ENCODE measurements around the gene ARNT2.
A peak's percentile ranks its signal among the peaks of the same experiment; 100 is the strongest.

ARNT2 gene

GRCh38 chr15:80596521-80596976 is 192.4 kb downstream of the ARNT2 start:
- Histone ChIP-seq H3K18ac (ENCODE audit: low read depth in 1 of 2, low read length in 2 of 2) (no peak overlapping the region), H3K23ac (ENCODE audit: low read length in 2 of 2) (no peak overlapping the region), H2AK5ac (ENCODE audit: low read length, severe bottlenecking) (no peak overlapping the region), H3K36me3 (ENCODE audit: control insufficient read depth in 1 of 2, insufficient read depth in 2 of 2, low read depth in 1 of 2, low read length in 2 of 2) (peaks cover 33 to 36% of the 10 kb centered on the region in 2 experiments), H3K4me3 (ENCODE audit: insufficient read depth in 1 of 2, low read depth in 1 of 2, low read length in 2 of 2) (no peak overlapping the region), H3K9me3 (ENCODE audit: control insufficient read depth, low read length) (peaks cover 9% of the 10 kb centered on the region), H3K9ac (ENCODE audit: low read length) (no peak overlapping the region), H3K4me1 (ENCODE audit: control insufficient read depth, insufficient read depth, low read depth, low read length) (peaks cover 3% of the 10 kb centered on the region), H2BK15ac (ENCODE audit: low read depth, poor library complexity, severe bottlenecking) (no peak overlapping the region), H3K4ac (ENCODE audit: low read depth in 1 of 2, low read length in 2 of 2) (no peak overlapping the region), H4K91ac (ENCODE audit: low read length) (no peak overlapping the region), H3K14ac (ENCODE audit: low read length in 2 of 2) (no peak overlapping the region), H2BK12ac (ENCODE audit: low read length in 2 of 2) (no peak overlapping the region), H2AFZ (ENCODE audit: low read depth, low read length) (no peak overlapping the region), H3K27me3 (ENCODE audit: control insufficient read depth in 1 of 2, insufficient read depth in 1 of 2, low read length in 2 of 2) (no peaks in the 10 kb centered on the region), H3K79me1 (replicated peaks; ENCODE audit: low read length, poor library complexity, severe bottlenecking) (no peaks in the 10 kb centered on the region), H3K4me2 (ENCODE audit: low read length, poor library complexity, severe bottlenecking) (no peak overlapping the region), H2BK5ac (ENCODE audit: low read depth, low read length, poor library complexity, severe bottlenecking) (no peak overlapping the region), H3K27ac (ENCODE audit: low read length, poor library complexity, severe bottlenecking) (no peak overlapping the region), H4K8ac (ENCODE audit: low read length) (no peak overlapping the region), H2BK120ac (ENCODE audit: low read depth, low read length) (no peak overlapping the region)
- no peak for DNase-seq
- WGBS = 83% methylated on average over 7 of the region's 7 CpGs

GRCh38 chr15:80597076-80597475 is 192.9 kb downstream of the ARNT2 start:
- Histone ChIP-seq H3K4ac (ENCODE audit: low read depth in 1 of 2, low read length in 2 of 2) (peak overlapping the region in 1 of 2 experiments; percentile 42), H2BK15ac (ENCODE audit: low read depth, poor library complexity, severe bottlenecking) (no peak overlapping the region), H3K9me3 (ENCODE audit: control insufficient read depth, low read length) (peaks cover 12% of the 10 kb centered on the region), H2BK12ac (ENCODE audit: low read length in 2 of 2) (no peak overlapping the region), H4K8ac (ENCODE audit: low read length) (no peak overlapping the region), H2AFZ (ENCODE audit: low read depth, low read length) (no peak overlapping the region), H3K27ac (ENCODE audit: low read length, poor library complexity, severe bottlenecking) (no peak overlapping the region), H3K18ac (ENCODE audit: low read depth in 1 of 2, low read length in 2 of 2) (no peak overlapping the region), H2BK5ac (ENCODE audit: low read depth, low read length, poor library complexity, severe bottlenecking) (no peak overlapping the region), H3K23ac (ENCODE audit: low read length in 2 of 2) (no peak overlapping the region), H3K79me1 (replicated peaks; ENCODE audit: low read length, poor library complexity, severe bottlenecking) (no peaks in the 10 kb centered on the region), H3K4me1 (ENCODE audit: control insufficient read depth, insufficient read depth, low read depth, low read length) (peaks cover 3% of the 10 kb centered on the region), H4K91ac (ENCODE audit: low read length) (no peak overlapping the region), H3K36me3 (ENCODE audit: control insufficient read depth in 1 of 2, insufficient read depth in 2 of 2, low read depth in 1 of 2, low read length in 2 of 2) (peaks cover 28 to 31% of the 10 kb centered on the region in 2 experiments), H3K4me3 (ENCODE audit: insufficient read depth in 1 of 2, low read depth in 1 of 2, low read length in 2 of 2) (no peak overlapping the region), H3K4me2 (ENCODE audit: low read length, poor library complexity, severe bottlenecking) (no peak overlapping the region), H2AK5ac (ENCODE audit: low read length, severe bottlenecking) (no peak overlapping the region), H2BK120ac (ENCODE audit: low read depth, low read length) (no peak overlapping the region), H3K14ac (ENCODE audit: low read length in 2 of 2) (no peak overlapping the region), H3K9ac (ENCODE audit: low read length) (no peak overlapping the region), H3K27me3 (ENCODE audit: control insufficient read depth in 1 of 2, insufficient read depth in 1 of 2, low read length in 2 of 2) (no peaks in the 10 kb centered on the region)
- WGBS = 94% methylated on average over 10 of the region's 10 CpGs
- DNase-seq = no peak

- DNase-seq = peak; percentile 79
- no peaks in the 10 kb centered on the region for H3K79me1 ChIP-seq (replicated peaks; ENCODE audit: low read length, poor library complexity, severe bottlenecking)
- no peak overlapping the region for H2BK12ac ChIP-seq (ENCODE audit: low read length in 2 of 2)
- H3K4me2 ChIP-seq (ENCODE audit: low read length, poor library complexity, severe bottlenecking) = no peak overlapping the region
- no peak overlapping the region for H2AFZ ChIP-seq (ENCODE audit: low read depth, low read length)
- H3K4ac ChIP-seq (ENCODE audit: low read depth in 1 of 2, low read length in 2 of 2) = no peak overlapping the region
- H3K9me3 ChIP-seq (ENCODE audit: control insufficient read depth, low read length) = peaks cover 12% of the 10 kb centered on the region
- no peak overlapping the region for H4K91ac ChIP-seq (ENCODE audit: low read length)
- H4K8ac ChIP-seq (ENCODE audit: low read length) = no peak overlapping the region
- H3K36me3 ChIP-seq (ENCODE audit: control insufficient read depth in 1 of 2, insufficient read depth in 2 of 2, low read depth in 1 of 2, low read length in 2 of 2) = peaks cover 7 to 12% of the 10 kb centered on the region in 2 experiments
- H3K27me3 ChIP-seq (ENCODE audit: control insufficient read depth in 1 of 2, insufficient read depth in 1 of 2, low read length in 2 of 2) = no peaks in the 10 kb centered on the region
- no peak overlapping the region for H3K27ac ChIP-seq (ENCODE audit: low read length, poor library complexity, severe bottlenecking)
- H2AK5ac ChIP-seq (ENCODE audit: low read length, severe bottlenecking) = no peak overlapping the region
- no peak overlapping the region for H2BK120ac ChIP-seq (ENCODE audit: low read depth, low read length)
- no peak overlapping the region for H3K9ac ChIP-seq (ENCODE audit: low read length)
- no peak overlapping the region for H3K18ac ChIP-seq (ENCODE audit: low read depth in 1 of 2, low read length in 2 of 2)
- H2BK15ac ChIP-seq (ENCODE audit: low read depth, poor library complexity, severe bottlenecking) = no peak overlapping the region
- H3K23ac ChIP-seq (ENCODE audit: low read length in 2 of 2) = no peak overlapping the region
- no peak overlapping the region for H2BK5ac ChIP-seq (ENCODE audit: low read depth, low read length, poor library complexity, severe bottlenecking)
- no peak overlapping the region for H3K4me3 ChIP-seq (ENCODE audit: insufficient read depth in 1 of 2, low read depth in 1 of 2, low read length in 2 of 2)
- H3K4me1 ChIP-seq (ENCODE audit: control insufficient read depth, insufficient read depth, low read depth, low read length) = peaks cover 3% of the 10 kb centered on the region
- no CpG with 5 or more reads among the region's 1 CpG for WGBS
- H3K14ac ChIP-seq (ENCODE audit: low read length in 2 of 2) = no peak overlapping the region
Observed at GRCh38 chr15:80599359-80599758, 195.2 kb downstream of the ARNT2 start.

GRCh38 chr15:80600626-80601025 is 196.4 kb downstream of the ARNT2 start:
- Histone ChIP-seq H3K4ac (ENCODE audit: low read depth in 1 of 2, low read length in 2 of 2) (no peak overlapping the region), H3K36me3 (ENCODE audit: control insufficient read depth in 1 of 2, insufficient read depth in 2 of 2, low read depth in 1 of 2, low read length in 2 of 2) (peaks cover 3 to 5% of the 10 kb centered on the region in 2 experiments), H3K9ac (ENCODE audit: low read length) (no peak overlapping the region), H3K4me2 (ENCODE audit: low read length, poor library complexity, severe bottlenecking) (no peak overlapping the region), H2BK12ac (ENCODE audit: low read length in 2 of 2) (no peak overlapping the region), H2BK120ac (ENCODE audit: low read depth, low read length) (no peak overlapping the region), H2BK5ac (ENCODE audit: low read depth, low read length, poor library complexity, severe bottlenecking) (no peak overlapping the region), H3K9me3 (ENCODE audit: control insufficient read depth, low read length) (peaks cover 12% of the 10 kb centered on the region), H4K91ac (ENCODE audit: low read length) (no peak overlapping the region), H2AK5ac (ENCODE audit: low read length, severe bottlenecking) (no peak overlapping the region), H3K23ac (ENCODE audit: low read length in 2 of 2) (no peak overlapping the region), H3K4me1 (ENCODE audit: control insufficient read depth, insufficient read depth, low read depth, low read length) (peaks cover under 1% of the 10 kb centered on the region), H3K27me3 (ENCODE audit: control insufficient read depth in 1 of 2, insufficient read depth in 1 of 2, low read length in 2 of 2) (no peaks in the 10 kb centered on the region), H2AFZ (ENCODE audit: low read depth, low read length) (no peak overlapping the region), H3K4me3 (ENCODE audit: insufficient read depth in 1 of 2, low read depth in 1 of 2, low read length in 2 of 2) (no peak overlapping the region), H2BK15ac (ENCODE audit: low read depth, poor library complexity, severe bottlenecking) (no peak overlapping the region), H3K27ac (ENCODE audit: low read length, poor library complexity, severe bottlenecking) (no peak overlapping the region), H4K8ac (ENCODE audit: low read length) (no peak overlapping the region), H3K79me1 (replicated peaks; ENCODE audit: low read length, poor library complexity, severe bottlenecking) (no peaks in the 10 kb centered on the region), H3K14ac (ENCODE audit: low read length in 2 of 2) (no peak overlapping the region), H3K18ac (ENCODE audit: low read depth in 1 of 2, low read length in 2 of 2) (no peak overlapping the region)
- no peak for DNase-seq
- no CpG with 5 or more reads among the region's 3 CpGs for WGBS

Measured in mesenchymal stem cell (in vitro differentiated cells and primary cell).